ENCODE results near the gene CPT1A.
A peak's percentile ranks its signal among the peaks of the same experiment; 100 is the strongest.

CPT1A gene

GRCh38 chr11:68832476-68833181 is 9.1 kb downstream of the CPT1A start:
- H3K27ac Mint-ChIP-seq: peak overlapping the region; percentile 15 to 54
- no peak for ATAC-seq (replicated peaks)
- no peak overlapping the region for H3K4me3 Mint-ChIP-seq
- DNase-seq: no peak
- H3K27me3 Mint-ChIP-seq: no peaks in the 10 kb centered on the region
- peaks cover 37 to 45% of the 10 kb centered on the region in 2 donors for H3K4me1 Mint-ChIP-seq (ENCODE audit: low read depth in 2 of 2)
- H3K36me3 Mint-ChIP-seq (ENCODE audit: insufficient read depth): peaks cover 29% of the 10 kb centered on the region
- H3K9me3 Mint-ChIP-seq: no peaks in the 10 kb centered on the region

DNA sequence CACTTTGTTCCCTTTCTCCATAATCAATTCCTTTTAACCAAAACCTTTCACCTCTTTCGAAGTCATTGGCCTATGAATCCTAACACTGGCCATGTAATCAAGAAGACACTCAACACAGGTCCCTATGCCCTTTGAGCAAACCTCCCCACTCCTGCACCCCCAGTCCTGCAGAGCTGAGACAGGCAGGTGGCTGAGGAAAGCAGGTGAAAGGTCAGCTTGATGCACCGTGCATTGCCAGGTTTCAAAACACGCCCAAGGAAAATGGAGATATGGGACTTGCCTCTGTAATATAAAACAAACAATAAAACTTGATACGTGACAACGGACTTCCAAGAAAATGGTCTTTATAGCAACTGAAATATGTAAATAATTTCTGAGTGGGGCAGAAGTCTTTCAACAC is 10.6 kb downstream of the CPT1A start:
- Mint-ChIP-seq H3K36me3 (ENCODE audit: insufficient read depth) (peaks cover 28% of the 10 kb centered on the region), H3K9me3 (no peaks in the 10 kb centered on the region), H3K27me3 (no peaks in the 10 kb centered on the region), H3K27ac (peak overlapping the region in 1 of 2 donors; percentile 68), H3K4me1 (ENCODE audit: low read depth in 2 of 2) (peaks cover 33 to 37% of the 10 kb centered on the region in 2 donors), H3K4me3 (no peak overlapping the region)
- ATAC-seq (replicated peaks) (no peak), DNase-seq (no peak)

DNA sequence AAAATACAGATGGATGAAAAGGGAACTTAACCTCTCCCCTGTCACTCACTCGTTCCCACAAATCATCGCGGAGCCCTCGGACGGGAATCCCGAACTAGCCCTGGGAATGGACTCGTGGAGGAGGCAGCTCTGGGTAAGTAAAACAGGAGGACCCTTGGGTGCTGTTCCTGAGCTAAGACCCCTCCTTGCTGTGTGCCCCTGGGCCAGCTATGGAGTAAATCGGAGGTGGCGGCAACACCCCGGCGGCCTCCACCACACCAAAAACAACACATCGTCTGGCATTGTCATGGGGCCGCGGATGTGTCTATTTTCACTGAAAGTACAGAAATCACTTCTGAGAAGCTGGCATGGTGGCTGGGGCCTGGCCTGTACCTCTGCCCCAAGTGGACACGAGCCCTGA is 12.1 kb downstream of the CPT1A start:
- Mint-ChIP-seq H3K27ac (peak overlapping the region in 1 of 2 donors; percentile 70), H3K4me1 (ENCODE audit: low read depth in 2 of 2) (peaks cover 35 to 39% of the 10 kb centered on the region in 2 donors), H3K36me3 (ENCODE audit: insufficient read depth) (peaks cover 28% of the 10 kb centered on the region), H3K27me3 (no peaks in the 10 kb centered on the region), H3K9me3 (no peaks in the 10 kb centered on the region), H3K4me3 (no peak overlapping the region)
- no peak for ATAC-seq (replicated peaks)
- no peak for DNase-seq

DNA sequence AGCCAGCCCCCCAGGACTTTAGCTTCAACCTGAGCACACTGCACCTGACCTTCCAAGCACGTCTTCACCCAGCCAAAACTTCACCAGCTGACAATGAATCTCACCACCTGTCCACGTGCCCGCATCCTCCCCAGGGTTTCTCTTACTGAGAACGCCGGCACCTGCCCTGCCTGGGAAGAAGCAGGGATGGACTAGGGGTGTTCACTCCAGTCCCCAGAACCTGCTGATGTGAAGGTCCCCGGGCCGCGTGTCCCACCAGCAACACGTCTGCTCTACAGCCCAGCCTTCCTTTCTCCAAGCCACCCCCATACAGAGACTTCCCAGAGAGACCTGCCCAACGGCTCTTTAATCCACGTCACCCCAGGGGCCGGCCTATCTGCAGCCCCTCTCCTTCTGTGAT is 12.8 kb downstream of the CPT1A start:
- peaks cover 28% of the 10 kb centered on the region for H3K36me3 Mint-ChIP-seq (ENCODE audit: insufficient read depth)
- DNase-seq (no peak), ATAC-seq (replicated peaks) (no peak)
- no peak overlapping the region for H3K4me3 Mint-ChIP-seq
- no peaks in the 10 kb centered on the region for H3K27me3 Mint-ChIP-seq
- H3K9me3 Mint-ChIP-seq: no peaks in the 10 kb centered on the region
- H3K4me1 Mint-ChIP-seq (ENCODE audit: low read depth in 2 of 2): peaks cover 35 to 39% of the 10 kb centered on the region in 2 donors
- peak overlapping the region; percentile 49 to 70 for H3K27ac Mint-ChIP-seq

- Mint-ChIP-seq H3K4me3 (no peak overlapping the region), H3K27me3 (no peaks in the 10 kb centered on the region), H3K27ac (peak overlapping the region; percentile 49 to 70), H3K4me1 (ENCODE audit: low read depth in 2 of 2) (peaks cover 39 to 40% of the 10 kb centered on the region in 2 donors), H3K9me3 (no peaks in the 10 kb centered on the region), H3K36me3 (ENCODE audit: insufficient read depth) (peaks cover 28% of the 10 kb centered on the region)
- DNase-seq: no peak
- ATAC-seq (replicated peaks): no peak
Measured at GRCh38 chr11:68828155-68828931, 13.4 kb downstream of the CPT1A start.

- Mint-ChIP-seq H3K4me1 (ENCODE audit: low read depth in 2 of 2) (peaks cover 36 to 38% of the 10 kb centered on the region in 2 donors), H3K4me3 (no peak overlapping the region), H3K36me3 (ENCODE audit: insufficient read depth) (peaks cover 28% of the 10 kb centered on the region), H3K27me3 (no peaks in the 10 kb centered on the region), H3K27ac (peak overlapping the region; percentile 47 to 49), H3K9me3 (no peaks in the 10 kb centered on the region)
- ATAC-seq (replicated peaks): no peak
- no peak for DNase-seq
Measured at GRCh38 chr11:68827733-68828132, 14.0 kb downstream of the CPT1A start.

DNA sequence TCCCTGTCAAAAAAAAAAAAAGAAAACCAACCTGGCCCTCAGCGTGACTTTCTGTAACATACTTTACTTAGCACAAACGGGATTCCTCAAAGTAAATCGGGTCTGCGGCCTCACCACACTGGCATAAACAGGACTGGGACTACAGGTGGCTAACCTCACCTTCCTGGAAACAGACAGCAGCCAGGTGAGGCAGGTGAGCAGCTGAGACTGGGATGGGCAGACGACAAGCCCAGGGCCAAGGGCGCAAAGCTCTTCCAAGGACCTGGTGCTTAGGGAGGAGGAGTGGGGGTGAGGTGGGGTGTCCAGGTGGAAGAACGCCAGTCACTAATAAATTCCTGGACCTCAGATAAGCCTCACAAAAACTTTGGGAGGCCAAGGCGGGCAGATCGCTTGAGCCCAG is 15.0 kb downstream of the CPT1A start:
- DNase-seq (no peak), ATAC-seq (replicated peaks) (no peak)
- Mint-ChIP-seq H3K36me3 (ENCODE audit: insufficient read depth) (peaks cover 28% of the 10 kb centered on the region), H3K4me1 (ENCODE audit: low read depth in 2 of 2) (peaks cover 35 to 36% of the 10 kb centered on the region in 2 donors), H3K27ac (no peak overlapping the region), H3K9me3 (no peaks in the 10 kb centered on the region), H3K4me3 (no peak overlapping the region), H3K27me3 (no peaks in the 10 kb centered on the region)

GRCh38 chr11:68825571-68825970 is 16.1 kb downstream of the CPT1A start:
- no peaks in the 10 kb centered on the region for H3K27me3 Mint-ChIP-seq
- H3K4me3 Mint-ChIP-seq: peak overlapping the region in 1 of 2 donors; percentile 51
- H3K4me1 Mint-ChIP-seq (ENCODE audit: low read depth in 2 of 2): peaks cover 31 to 32% of the 10 kb centered on the region in 2 donors
- peak overlapping the region in 1 of 2 donors; percentile 26 for H3K27ac Mint-ChIP-seq
- H3K36me3 Mint-ChIP-seq (ENCODE audit: insufficient read depth): peaks cover 21% of the 10 kb centered on the region
- DNase-seq: peak; percentile 23 to 32 (median 26)
- ATAC-seq (replicated peaks): peak; percentile 84
- H3K9me3 Mint-ChIP-seq: no peaks in the 10 kb centered on the region

GRCh38 chr11:68822546-68822945 is 19.2 kb downstream of the CPT1A start:
- peaks cover 25 to 28% of the 10 kb centered on the region in 2 donors for H3K4me1 Mint-ChIP-seq (ENCODE audit: low read depth in 2 of 2)
- H3K27ac Mint-ChIP-seq: no peak overlapping the region
- H3K27me3 Mint-ChIP-seq: no peaks in the 10 kb centered on the region
- ATAC-seq (replicated peaks) (no peak), DNase-seq (no peak)
- H3K9me3 Mint-ChIP-seq: no peaks in the 10 kb centered on the region
- peaks cover 12% of the 10 kb centered on the region for H3K36me3 Mint-ChIP-seq (ENCODE audit: insufficient read depth)
- H3K4me3 Mint-ChIP-seq: no peak overlapping the region

- DNase-seq (no peak), ATAC-seq (replicated peaks) (no peak)
- H3K36me3 Mint-ChIP-seq (ENCODE audit: insufficient read depth): peaks cover 20% of the 10 kb centered on the region
- no peak overlapping the region for H3K4me3 Mint-ChIP-seq
- peaks cover 30 to 36% of the 10 kb centered on the region in 2 donors for H3K4me1 Mint-ChIP-seq (ENCODE audit: low read depth in 2 of 2)
- H3K27me3 Mint-ChIP-seq: no peaks in the 10 kb centered on the region
- H3K27ac Mint-ChIP-seq: no peak overlapping the region
- no peaks in the 10 kb centered on the region for H3K9me3 Mint-ChIP-seq
Measured at GRCh38 chr11:68821670-68822069, 20.0 kb downstream of the CPT1A start.

DNA sequence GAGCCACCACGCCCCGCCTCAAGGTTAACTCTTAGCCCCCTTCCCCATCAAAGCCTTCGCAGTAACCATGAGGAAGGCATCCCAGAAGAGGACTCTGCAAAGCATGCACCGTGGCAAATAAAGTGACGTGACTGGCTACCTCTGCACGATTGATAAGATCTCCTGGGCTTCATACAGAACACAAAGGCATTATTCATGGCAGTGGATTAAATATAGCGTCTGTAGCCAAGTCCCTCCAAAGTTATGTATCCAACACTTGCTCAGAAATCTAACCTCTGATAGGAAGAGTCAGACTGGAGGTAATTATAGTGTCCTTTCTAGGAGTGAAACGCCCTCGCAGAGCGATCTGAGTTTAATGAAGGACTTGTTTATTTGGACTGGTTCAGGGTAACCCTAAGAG is 22.4 kb downstream of the CPT1A start:
- Mint-ChIP-seq H3K9me3 (no peaks in the 10 kb centered on the region), H3K4me3 (no peak overlapping the region), H3K4me1 (ENCODE audit: low read depth in 2 of 2) (peaks cover 30 to 32% of the 10 kb centered on the region in 2 donors), H3K36me3 (ENCODE audit: insufficient read depth) (peaks cover 32% of the 10 kb centered on the region), H3K27me3 (no peaks in the 10 kb centered on the region), H3K27ac (peak overlapping the region in 1 of 2 donors; percentile 44)
- ATAC-seq (replicated peaks) (no peak), DNase-seq (no peak)

GRCh38 chr11:68818181-68818580 is 23.5 kb downstream of the CPT1A start:
- no peaks in the 10 kb centered on the region for H3K27me3 Mint-ChIP-seq
- H3K9me3 Mint-ChIP-seq: no peaks in the 10 kb centered on the region
- H3K27ac Mint-ChIP-seq: peak overlapping the region; percentile 89 to 95
- ATAC-seq (replicated peaks): no peak
- peak overlapping the region; percentile 60 to 65 for H3K4me3 Mint-ChIP-seq
- H3K4me1 Mint-ChIP-seq (ENCODE audit: low read depth in 2 of 2): peaks cover 26 to 30% of the 10 kb centered on the region in 2 donors
- DNase-seq: no peak
- peaks cover 38% of the 10 kb centered on the region for H3K36me3 Mint-ChIP-seq (ENCODE audit: insufficient read depth)

- no peaks in the 10 kb centered on the region for H3K27me3 Mint-ChIP-seq
- H3K4me1 Mint-ChIP-seq (ENCODE audit: low read depth in 2 of 2): peaks cover 26 to 28% of the 10 kb centered on the region in 2 donors
- H3K4me3 Mint-ChIP-seq: peak overlapping the region; percentile 60 to 65
- H3K9me3 Mint-ChIP-seq: no peaks in the 10 kb centered on the region
- H3K36me3 Mint-ChIP-seq (ENCODE audit: insufficient read depth): peaks cover 44% of the 10 kb centered on the region
- peak overlapping the region; percentile 89 to 95 for H3K27ac Mint-ChIP-seq
- ATAC-seq (replicated peaks) (no peak), DNase-seq (no peak)
Measured at GRCh38 chr11:68817554-68817953, 24.2 kb downstream of the CPT1A start.
